ENCODE measurements around the gene SLC26A2.
A peak's percentile ranks its signal among the peaks of the same experiment; 100 is the strongest.
"Not testable (repeated sequence)": the region's sequence is repeated elsewhere in the genome, so short reads cannot be mapped to it uniquely, and the experiment has no call there.

The SLC26A2 gene

DNA sequence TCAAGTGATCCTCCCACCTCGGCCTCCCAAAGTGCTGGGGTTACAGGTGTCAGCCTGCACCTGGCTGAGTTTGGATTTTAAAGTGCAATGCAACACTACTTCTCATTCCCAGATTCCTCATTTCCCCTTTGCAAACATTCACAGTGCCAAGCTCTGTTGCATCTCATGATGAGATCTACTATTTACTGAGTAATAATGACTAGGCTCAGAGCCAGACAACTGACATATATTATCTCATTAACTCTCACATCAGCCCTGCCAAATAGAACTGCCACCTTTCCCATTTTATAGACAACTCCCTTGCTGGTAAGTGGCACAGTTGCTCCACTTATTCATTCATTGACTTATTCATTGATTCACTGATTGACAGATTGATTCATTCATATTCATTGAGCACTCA is 22.9 kb upstream of the SLC26A2 start:
- no peak for DNase-seq

DNA sequence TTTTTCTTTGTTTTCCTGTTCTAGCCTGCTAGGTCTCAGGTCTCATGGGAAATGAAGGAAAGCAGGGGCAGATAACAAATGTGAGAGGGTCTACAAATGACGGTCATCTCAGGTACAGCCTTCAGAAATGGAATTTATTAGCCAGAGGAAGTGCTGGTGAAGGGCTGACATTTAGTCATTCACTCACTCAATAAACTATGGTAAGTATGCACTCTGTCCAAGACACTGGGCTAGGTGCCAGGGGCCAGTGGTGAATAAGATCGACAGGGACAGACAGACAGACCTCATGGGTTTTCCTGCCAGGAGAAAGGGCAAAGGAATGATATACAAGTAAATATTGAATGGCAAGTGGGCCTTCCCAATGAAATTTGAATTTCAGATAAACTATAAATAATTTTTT is 22.3 kb upstream of the SLC26A2 start:
- DNase-seq: no peak

DNA sequence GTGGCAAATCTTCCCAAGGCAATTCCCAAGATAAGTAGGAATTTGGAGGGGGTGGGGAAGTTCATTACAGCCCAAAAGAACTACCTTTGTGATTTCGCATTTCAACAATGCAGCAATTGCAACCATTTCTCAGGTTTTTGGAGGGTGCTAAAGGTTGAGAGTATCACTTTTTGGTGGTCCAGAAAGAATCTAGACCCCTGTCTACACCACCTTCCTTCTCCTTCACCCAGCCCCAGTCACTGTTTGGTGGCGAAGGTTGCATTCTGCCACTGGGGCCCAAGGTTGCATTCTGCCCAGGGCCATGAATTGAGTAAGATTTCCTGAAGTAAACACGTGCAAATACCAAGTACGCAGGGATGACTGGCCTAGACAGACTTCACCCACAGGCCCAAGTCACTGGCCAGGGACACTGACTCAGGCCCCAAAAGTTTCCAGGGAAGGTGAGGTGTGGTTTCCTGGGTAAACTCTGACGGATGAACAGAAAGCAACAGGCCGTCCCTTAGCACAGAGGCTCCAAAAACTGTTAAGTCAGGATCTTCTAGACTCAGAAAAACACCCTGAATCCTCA is 21.7 kb upstream of the SLC26A2 start:
- no peak for DNase-seq

DNA sequence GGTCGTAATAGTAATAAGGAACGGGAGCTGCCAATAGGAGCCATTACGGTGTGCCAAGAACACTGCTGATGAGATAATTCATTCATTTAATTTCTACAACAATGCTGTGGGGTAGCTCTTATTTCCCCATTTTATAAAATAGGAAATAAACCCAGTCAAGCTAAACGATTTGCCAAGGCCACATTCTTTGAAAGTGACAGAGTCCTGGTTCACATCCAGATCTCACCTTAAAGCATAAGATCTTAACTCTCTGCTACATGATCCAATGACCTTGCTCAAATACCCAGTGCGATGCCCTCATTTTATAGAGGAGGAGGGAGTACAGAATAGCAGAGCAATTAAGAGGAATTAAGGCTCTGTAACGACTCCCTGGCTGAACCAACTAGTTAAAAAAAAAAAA is 21.0 kb upstream of the SLC26A2 start:
- no peak for DNase-seq

DNA sequence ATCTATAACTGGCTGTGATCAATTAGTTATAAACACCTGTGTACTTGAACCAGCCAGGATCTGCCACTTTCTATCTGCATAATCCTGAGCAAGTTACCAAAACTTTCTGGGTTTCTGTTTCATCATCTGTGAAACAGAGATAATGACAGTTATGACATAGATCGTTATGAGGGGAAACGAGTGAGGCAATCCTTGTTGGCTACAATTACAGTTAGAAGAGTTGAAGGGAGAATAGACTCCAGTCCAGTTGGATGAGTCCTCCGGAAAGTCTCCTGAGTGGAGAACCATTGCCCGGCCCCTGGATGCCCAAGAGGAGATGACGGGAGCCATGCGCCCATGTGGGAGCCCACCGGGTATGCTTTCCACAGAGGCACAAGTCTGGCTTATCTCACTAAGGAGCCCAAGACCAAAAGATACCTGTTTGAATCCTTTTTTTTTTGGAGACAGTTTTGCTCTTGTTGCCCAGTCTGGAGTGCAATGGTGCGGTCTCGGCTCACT is 20.4 kb upstream of the SLC26A2 start:
- DNase-seq: no peak

DNA sequence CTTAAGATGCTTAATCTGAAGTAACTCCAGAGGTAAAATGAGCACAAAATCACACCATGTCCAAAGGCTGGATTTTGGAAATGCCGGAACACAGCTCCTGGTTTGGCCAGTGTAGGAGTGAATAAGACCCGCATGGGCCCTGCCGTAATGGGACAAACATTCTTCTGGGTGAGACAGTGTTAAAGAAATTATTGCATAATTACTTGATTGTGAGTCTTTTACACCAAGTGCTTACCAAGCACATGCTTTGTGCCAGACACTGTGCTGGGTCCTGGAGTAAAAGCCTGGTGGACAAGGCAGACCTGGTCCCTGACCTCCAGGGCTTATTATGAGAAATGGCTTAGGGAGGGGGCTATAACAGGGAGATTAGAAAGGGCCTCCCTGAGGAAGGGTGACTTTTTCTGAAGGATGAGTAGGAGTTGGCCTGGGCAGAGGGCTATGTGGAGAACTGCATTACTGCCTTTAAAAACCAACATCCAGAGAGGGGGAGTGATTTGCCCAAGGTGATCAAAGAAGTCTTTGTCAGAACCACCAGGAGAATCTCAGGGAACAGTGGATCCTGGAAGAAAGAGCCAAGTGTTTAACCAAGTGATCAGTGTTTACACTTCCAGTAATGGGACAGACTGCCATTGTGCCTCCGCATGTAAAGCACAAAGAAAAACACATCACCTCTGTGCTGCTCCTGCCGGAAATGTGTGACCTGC is 19.5 kb upstream of the SLC26A2 start:
- no peak for DNase-seq

DNA sequence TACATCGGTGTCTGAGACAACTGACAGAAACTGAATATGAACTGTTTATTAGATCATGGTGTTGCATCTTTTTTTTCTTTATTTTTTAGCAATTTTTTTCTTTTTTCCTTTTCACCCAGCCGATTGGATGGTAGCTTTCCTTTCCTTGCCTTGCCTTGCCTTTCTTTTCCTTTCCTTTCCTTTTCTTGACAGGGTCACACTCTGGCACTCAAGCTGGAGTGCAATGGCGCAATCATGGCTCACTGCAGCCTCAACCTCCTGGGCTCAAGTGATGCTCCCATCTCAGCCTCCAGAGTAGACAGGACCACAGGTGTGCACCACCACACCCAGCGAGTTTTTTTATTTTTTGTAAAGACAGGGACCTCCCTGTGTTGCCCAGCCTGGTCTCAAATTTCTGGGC is 18.8 kb upstream of the SLC26A2 start:
- DNase-seq: no peak

DNA sequence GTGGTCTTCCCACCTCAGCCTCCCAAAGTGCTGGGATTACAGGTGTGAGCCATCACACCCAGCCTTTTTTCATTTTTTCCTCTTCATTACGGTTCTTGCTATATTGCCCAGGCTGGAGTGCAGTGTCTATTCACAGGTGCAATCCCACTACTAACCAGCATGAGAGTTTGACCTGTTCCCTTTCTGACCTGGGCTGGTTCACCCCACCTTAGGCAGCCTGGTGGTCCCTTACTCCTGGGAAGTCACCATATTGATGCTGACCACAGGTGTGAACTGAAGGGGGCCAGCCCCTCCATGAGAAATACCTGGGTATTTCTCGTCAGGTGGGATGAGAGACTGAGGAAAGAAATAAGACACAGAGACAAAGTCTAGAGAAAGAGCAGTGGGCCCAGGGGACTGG is 18.4 kb upstream of the SLC26A2 start:
- no peak for DNase-seq

DNA sequence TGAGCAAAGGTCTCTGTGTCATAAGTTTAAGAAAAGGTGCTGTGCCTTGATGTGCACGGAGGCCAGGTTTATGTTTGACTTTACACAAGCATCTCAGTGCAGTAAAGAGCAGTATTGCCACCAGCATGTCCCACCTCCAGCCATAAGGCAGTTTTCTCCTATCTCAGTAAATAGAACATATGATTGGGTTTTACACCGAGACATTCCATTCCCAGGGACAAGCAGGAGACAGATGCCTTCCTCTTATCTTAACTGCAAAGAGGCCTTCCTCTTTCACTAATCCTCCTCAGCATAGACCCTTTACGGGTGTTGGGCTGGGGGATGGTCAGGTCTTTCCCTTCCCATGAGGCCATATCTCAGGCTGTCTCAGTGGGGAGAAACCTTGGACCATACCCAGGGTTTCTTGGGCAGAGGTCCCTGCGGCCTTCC is 17.8 kb upstream of the SLC26A2 start:
- DNase-seq: not testable (repeated sequence)

DNA sequence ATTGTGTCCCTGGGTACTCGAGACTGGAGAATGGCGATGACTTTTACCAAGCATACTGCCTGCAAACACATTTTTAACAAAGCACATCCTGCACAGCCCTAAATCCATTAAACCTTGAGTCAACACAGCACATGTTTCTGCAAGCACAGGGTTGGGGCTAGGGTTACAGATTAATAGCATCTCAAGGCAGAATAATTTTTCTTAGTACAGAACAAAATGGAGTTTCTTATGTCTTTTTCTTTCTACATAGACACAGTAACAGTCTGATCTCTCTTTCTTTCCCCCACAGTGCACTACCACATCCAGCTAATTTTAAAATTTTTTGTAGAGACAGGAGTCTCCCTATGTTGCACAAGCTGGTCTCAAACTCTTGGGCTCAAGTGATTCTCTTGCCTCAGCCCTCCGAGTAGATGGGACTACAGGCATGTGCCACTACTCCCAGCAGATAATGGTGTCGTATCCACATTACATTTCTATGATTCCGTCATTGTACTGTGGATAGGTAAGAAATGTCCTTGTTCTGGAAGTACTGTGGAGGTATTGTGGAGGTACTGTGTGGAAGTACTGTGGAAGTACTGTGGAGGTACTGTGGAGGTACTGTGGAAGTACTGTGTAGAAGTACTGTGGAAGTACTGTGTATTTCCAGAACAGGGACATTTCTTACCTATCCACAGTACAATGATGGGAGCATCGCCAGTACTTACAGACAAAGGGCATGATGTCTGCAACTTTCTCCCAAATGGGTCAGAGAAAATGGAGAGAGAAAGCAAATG is 17.2 kb upstream of the SLC26A2 start:
- not testable (repeated sequence) for DNase-seq

DNA sequence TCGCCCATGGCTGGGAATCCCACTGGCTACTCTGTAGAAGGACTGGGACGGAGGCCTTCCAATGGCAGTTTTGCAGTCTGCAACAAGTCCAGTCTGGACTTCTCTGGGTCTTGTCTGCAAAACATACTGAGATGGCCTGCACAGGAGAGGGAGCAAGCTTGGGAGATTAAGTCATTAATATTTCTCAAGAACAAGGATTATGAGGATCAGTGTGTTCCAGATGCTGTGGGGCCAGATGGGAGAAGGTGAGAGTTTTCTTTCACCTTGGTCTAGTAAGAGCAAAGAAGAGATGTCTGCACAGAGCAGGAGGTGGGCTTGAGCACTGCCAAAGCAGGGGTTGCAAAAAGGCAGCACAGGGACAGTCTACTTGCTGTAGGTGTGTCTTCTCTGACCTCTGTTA is 15.9 kb upstream of the SLC26A2 start, which contains the start of gene PDE6A:
Gene PDE6A (minus strand): TSS at position 128 of the 400 bp plus-strand sequence. CDS start 120 bp downstream, at position 8.
- no peak for DNase-seq

DNA sequence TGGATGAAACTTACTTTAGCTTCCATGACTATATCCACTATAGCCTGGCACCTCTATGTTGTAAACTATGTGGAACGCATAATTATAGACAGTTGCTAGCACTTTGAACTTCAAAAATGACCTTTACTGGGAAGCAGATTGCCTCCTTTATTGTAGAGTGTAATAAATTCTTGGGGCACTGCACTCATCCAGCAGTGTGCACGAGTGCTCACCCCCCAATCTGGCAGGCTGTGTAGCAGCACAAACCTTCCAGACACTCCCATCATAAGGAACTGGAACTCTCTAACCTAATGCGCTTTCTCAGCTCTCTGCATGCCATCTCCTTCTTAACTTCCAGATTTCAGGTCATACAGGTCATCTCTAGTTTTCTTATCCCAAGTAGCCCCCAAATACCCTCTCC is 14.4 kb upstream of the SLC26A2 start:
- DNase-seq: no peak

DNA sequence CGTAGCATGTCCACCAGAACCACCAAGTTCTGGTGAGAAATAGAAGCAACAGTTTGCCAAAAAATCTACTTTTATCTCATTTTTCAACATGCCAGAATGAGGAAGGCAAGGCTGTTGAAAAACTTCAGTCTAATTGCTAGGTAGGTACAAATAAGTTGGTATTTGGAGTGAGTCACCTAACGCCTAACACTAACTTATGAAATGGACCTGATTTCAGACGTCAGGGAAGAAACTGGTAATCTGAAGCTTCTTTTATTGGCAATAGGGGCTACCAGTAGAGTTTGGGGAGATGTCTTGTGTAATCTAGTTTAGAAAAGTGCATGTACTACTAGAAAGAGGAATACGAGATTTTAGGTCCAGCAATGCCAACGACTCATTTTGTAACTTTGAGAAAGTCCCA is 11.6 kb upstream of the SLC26A2 start:
- DNase-seq: no peak

DNA sequence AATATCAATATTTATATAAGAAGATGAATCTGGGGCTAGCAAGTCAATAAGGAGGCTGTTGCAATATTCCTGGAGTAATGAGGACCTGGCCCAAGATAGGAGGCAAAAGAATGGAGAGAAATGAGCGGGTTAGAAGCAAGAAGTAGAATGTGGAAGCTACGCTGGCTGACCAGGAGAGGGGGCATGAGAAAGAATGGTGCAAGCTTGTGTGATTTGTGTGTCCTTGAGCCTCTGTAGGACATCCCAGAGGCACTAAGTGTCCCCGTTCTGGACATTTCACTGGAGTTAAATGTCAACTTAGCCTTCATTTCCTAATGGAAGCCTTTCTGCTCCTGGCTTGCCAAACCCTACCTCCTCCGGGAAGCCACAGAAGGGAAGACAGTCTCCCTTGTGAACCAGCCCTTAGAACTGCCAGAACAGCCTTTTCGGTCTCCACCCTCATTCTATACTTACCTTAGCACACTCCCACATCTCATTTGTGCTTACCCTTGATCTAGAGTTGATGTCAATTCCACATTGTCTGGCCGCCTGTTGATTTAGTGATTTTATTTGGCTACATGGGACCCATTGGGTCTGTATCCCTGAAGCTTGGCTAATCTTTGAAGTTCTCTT is 9.3 kb upstream of the SLC26A2 start:
- no peak for DNase-seq

DNA sequence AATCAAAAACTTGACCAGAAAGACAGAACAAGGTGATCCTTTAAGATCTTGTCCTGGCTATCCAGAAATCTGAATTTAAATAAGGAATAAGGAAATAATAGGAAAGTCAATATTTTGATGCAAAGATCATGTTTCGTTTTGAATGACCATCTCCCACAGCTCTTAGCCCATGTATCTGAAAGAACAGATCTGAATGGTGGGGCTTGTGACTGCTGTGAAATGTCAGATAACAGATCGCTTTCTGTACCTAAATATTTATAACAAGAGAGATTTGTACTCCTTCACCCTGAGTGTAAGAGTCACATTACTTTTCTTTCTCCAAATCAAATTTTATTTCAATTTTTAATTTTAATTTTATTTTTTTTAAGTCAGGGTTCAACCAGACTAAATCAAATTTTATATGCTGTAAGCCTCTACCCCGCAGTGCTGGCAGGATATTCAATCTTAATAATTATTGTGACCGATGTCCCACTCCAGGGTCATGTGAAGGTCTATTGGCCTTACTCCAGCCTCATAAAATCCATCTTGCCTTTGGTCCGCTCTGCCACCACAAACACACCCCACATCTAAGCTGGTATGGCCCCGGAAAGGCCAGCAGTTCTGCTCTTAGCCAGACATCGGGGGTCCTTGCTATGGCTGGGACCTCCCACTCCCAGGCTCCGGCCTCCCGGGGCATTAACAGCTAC is 7.0 kb upstream of the SLC26A2 start:
- DNase-seq: no peak

DNA sequence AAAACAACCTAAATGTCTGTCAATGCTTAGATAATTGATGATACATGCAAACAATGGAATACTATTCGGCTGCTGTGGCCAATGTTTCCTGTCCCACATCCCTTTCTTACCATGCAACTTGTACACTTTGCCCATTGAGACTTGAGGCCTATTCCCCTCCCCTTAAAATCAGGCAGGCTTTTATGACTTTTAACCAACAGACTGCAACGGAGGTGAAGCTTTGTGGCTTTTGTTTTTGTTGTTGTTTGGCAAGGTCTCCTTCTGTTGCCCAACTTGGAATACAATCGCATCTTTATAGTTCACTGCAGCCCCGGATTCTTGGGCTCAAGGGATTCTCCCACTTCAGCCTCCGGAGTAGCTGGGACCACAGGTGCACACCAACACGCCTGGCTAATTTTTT is 5.8 kb upstream of the SLC26A2 start:
- no peak for DNase-seq

DNA sequence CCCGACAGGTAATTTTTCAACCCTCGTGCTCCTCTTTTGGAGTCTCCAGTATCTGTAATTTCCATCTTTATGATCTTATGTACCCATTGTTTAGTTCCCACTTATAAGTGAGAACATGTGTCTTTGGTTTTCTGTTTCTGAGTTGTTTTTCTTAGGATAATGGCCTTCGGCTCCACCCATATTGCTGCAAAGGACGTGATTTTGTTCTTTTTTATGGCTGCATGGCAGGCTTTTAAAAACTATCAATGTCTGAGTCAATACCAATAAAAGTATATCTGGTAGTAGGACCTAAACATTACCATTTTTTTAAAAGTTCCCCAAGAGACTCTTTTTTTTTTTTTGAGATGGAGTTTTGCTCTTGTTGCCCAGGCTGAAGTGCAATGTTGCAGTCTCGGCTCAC is 3.9 kb upstream of the SLC26A2 start:
- DNase-seq: no peak

DNA sequence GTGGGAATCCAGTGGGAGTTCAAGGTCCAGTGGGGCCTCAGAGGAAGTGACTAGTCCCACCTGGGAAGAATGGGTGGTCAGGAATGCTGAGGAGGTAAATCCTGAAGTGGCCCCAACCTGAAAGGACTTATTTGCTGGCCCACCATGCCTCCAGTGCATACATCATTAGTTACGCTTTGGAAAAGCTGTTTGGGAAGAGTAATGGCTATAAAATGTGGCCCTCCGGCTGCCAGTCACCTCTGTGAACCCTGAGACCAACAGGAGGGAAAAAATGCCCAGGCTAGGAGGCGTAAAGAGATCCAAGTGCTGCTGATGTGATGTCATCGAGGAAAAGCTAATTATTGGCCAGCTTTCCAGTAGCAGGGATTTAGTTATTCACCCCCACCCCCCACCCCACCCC is 2.7 kb upstream of the SLC26A2 start:
- DNase-seq: no peak

DNA sequence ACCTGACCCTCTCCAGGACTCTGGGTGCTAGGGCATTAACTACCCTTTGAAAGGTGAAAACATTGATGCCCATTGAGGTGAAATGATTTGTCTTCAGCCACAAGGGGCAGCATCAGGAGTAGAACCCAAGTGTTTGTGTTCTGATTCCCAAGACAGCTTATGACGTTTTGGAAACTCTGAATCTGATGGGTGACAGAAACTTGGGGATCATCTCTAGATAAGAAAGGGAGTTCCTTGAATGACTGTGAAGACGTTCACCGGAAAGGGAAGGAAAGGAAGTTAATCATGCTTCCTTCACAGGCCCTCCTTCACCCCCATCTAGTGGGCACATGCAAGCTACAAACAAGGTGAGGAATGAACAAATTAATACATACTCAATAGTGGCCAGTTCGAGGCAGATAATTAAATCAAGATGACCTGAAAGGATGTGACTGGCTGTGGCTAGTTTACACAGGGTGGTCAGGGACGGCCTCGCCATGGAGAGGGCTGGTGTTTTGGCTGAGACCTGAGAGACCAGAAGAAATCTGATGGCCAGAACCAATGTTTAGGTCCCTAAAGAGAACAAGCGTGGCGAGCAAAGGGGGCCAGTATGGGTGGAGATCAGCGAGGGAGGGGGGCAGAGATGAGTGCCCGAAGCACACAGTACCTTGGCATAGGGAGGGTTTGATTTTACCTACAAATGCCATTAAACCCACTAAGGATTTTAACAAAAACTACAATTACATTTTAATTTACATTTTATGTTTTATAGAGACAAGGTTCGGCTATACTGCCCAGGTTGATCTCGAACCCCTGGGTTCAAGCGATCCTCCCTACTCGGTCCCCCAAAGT is 937 bp upstream of the SLC26A2 start:
- DNase-seq: peak; percentile 35

DNA sequence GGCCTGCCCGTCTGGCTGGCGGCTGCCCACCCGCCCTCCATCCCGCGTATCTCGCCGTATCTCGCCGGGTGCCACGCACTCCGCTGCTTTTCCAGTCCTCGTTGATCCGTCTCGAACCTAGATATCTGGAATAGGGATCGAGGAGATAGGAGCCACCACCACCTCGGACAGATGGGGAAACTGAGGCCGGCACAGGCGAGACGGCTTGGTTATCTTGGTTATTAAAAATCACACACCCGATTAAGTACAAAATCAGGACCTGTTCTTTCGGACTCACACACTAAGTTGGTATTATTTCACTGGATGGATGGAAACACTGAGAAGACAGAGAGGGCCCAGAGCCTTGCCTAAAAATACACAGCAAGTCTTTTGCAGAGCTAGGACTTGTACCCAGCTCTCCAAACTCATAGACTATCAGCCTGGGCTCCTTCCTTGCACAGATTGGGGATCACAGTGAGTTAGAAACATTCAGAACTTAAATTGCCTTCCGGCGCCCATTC is 678 bp downstream of the SLC26A2 start:
- no peak for DNase-seq

DNA sequence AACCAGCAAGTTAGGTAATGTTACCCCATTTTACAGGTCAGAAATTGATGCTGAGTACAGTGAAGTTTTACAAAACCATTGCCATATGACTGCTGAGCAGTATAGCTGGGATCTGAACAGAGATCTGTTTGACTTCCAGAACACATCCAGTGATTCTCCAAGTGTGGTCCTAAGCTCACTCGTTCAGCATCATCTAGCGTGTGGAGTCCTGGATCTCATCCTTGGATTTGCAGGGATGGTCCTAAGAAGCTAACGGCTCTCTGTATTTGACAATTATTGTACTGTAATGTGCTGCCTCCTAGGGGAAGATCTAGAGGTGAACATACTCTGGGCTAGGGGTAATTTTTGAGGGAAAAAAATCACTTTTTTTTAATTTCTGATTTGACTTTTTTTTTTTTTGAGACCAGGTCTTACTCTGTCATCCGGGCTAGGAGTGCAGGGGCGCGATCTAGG is 1.4 kb downstream of the SLC26A2 start:
- no peak for DNase-seq
